Limb (tissue), 2 donors: Measurements from ENCODE around the gene QSOX2.
"Not testable (repeated sequence)": the region's sequence is repeated elsewhere in the genome, so short reads cannot be mapped to it uniquely, and the experiment has no call there.

Source experiments
- DNase-seq, 2 donors: peaks; one replicate each; pipeline ENCODE4 v3.0.0-alpha.2; 2016; ENCODE audit errors: extremely low spot score in 2 of 2

QSOX2 gene

GRCh38 chr9:136237486-136238341 is 7.9 kb downstream of the QSOX2 start:
- no peak for DNase-seq

- DNase-seq = not testable (repeated sequence)
Observed at GRCh38 chr9:136236471-136237410, 8.9 kb downstream of the QSOX2 start.

DNA sequence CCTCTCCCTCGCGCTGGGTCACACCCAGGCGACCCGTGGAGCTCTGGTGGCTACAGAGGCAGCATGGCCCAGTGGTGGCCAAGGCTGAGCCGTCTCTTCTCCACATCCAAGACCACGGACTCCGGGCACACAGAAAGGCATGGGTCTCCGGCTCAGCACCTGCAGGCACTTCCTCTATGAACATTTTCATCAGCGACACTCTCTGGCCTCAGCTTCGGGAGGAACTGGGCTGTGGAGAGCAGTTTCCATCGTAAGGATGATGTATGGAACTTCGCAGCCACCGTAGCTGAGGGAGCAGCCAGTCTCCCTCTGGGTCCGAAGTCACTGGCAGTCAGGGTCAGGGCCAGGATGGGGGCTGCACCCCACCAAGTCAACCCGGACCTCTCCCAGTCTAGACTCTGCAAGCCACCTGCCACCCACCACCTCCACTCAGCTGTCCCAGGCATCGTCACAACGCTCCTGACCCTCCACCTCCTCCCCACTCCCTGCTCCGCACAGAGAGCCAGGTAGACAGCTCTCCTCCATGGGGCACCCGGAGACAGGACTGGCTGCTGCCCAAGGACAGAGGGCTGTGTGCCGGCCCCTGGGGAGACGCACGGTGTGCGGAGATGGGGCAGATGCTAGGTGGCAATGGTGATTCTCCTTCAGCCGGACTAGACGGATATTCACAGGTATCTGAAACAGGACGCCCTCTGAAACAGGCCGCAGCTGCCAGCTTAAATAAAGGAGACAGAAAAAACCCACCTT is 9.7 kb downstream of the QSOX2 start:
- DNase-seq = no peak

DNA sequence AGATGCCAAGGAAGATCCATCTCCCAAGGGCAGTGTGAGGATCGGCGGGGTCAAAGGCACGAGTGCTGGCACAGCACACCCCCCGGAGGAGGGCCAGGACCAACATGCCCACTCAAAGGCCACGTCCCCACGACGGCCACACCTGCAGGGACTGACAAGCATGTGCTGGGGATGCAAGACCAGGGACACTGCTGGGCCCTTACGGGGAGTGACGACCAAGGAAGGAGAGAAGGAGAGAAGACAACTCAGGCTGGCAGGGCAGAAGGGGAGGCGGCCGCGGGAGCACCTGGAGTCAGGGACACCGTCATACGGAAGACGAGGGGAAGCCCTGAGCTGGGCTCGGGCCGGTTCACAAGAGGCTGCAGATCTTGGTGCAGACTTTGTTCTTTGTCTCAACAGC is 10.4 kb downstream of the QSOX2 start:
- no peak for DNase-seq

DNA sequence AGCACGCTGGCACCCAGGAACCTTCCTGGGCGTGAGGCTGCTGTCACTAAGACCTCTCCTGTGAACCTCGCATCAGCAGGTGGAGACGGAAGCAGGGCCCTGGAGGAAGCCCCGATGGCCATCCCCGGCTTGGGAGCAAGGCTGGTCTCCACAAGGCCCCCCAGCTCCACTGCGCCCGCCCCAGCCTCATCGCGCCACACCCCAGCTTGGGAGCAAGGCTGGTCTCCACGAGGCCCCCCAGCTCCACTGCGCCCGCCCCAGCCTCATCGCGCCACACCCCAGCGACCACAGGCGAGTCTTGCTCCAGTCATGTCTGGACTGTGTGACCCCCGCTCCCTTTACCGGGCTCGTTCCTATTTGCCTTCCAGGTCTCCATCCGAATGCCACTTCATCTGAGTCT is 11.0 kb downstream of the QSOX2 start:
- DNase-seq = no peak

- no peak for DNase-seq
Observed at GRCh38 chr9:136233868-136234267, 11.7 kb downstream of the QSOX2 start.

DNA sequence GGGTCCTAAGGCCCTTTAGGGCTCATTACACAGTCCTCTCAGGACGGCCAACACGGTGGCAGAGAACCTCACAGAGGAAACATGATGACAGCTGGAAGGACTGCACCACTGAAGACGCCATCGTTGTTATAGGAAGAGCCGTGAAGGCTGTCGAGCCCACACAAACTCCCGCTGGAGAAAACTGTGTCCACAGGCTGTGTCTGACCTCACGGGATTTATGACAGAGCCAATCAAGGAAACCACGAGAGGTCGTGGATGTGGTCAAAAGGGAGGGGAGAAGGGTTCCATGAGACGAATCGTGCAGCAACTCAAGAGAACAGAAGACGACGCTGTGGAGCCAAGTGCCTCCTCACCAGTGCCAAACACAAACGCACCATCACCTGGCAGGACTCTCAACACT is 12.2 kb downstream of the QSOX2 start:
- no peak for DNase-seq

DNA sequence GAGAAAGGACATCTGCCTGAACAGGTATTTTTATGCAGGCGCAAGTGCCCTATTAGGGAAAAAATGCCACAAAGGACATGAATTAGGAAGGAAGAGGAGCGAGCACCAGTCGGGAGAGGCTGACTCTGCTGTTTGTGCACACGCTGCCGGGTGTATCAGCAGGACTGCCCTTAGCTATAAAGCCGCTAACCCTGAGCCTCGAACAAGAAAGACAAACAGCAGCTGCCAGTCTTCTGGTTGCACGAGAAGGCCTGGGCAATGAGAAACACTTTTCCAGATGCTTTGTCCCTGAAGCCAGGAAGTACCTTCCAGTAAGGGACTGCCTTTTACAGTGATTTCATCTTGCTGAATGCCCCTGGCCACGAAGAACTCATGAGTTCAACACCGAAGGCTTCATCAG is 12.6 kb downstream of the QSOX2 start:
- no peak for DNase-seq

DNA sequence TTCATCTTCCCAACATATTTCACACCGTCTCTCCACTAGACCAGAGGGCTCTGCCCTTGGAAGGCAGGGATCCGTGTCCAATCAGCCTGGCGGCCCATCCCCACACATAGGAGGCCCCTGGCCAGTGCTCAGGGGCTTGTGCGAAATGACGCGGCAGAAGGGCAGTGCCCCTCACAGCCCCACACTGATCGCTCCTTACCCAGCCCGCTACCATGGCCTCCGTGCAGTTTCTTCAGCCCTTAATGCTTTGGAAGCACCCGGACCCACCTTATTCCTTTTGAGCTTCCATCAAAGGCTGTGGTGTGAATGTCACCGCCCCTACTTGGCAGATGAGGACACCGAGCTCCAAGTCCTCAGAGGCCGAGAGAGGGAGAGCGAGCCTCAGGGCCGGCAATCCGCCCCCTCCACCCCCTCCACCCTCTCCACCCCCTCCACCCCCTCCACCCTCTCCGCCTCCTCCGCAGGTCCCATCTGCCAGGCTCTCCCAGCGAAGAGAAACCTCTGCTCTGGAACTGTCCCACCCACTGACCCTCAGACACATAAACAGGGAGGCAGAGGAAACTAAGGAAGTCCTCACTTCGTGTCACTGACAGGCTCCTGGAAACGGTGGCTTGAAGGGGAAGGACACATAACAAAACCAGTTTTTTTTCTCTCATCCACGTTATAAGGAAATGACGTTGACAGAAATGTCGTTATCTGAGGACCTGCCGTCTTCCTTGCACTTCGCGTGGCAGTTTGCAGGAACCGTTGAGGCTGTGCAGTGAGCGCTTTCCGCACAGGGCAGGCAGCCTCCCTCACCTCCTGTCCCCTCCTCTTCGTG is 13.9 kb downstream of the QSOX2 start:
- no peak for DNase-seq

DNA sequence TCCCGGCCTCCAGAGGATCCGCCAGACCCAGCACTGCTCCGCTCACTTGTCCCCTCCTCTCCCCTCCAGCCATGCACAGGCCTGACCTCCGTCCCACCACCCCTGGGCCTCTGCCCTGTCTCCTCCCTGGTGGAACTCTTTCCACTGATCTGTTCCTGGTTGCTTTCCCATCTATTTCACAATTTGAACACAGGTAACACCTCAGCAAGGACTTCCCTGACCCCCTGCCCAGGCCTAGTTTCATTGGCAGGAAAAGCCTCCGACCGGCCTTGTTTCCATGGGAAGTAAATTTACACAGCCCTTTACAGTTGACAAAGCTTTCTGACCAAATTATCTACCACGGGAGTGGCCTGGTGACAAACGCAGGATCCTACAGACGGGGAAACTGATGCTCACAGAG is 14.8 kb downstream of the QSOX2 start:
- DNase-seq = no peak

- DNase-seq = no peak
Observed at GRCh38 chr9:136230365-136230764, 15.2 kb downstream of the QSOX2 start.

DNA sequence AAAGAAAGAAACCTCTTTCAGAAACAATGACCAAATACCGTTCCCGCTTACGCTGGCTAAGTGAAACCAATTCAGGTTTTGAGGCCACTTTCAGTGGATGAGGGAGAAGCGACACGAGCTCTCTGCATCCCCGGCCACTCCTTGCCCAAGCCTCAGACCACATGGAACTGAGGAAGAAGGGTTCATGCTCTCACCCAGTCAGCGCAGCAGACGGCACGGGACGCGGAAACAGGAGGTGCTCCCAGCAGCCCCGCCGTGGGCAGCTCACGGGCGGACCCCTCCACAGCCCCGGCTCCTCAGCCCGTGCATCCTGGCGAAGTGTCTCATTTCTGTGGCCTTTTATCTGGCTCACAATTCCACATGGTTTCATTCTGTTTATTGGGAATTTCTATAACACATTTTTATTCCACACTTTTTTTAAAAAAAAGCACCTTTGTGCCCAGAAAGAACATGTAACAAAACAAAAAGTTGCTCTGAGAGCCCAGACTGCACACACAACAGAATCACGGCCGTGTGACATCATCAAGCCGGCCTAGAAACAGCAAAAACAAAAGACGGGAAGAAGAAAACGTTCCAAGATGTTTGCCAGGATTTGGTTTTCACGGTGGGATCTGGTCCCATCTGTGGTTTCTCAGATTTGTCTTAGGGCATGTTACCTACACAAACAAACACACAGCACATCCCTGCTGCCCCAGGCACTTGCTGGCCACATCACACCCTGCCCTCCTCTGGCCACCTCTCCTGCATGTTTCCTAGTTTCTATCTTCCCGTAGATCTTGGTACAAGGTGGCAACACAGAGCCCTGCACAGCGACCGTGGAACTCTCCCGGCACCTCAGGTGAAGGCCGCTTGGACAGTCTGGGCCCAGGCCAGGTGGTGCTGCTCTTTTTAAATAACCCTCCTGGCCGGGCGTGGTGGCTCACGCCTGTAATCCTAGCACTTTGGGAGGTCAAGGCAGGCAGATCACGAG is 16.2 kb downstream of the QSOX2 start:
- no peak for DNase-seq

DNA sequence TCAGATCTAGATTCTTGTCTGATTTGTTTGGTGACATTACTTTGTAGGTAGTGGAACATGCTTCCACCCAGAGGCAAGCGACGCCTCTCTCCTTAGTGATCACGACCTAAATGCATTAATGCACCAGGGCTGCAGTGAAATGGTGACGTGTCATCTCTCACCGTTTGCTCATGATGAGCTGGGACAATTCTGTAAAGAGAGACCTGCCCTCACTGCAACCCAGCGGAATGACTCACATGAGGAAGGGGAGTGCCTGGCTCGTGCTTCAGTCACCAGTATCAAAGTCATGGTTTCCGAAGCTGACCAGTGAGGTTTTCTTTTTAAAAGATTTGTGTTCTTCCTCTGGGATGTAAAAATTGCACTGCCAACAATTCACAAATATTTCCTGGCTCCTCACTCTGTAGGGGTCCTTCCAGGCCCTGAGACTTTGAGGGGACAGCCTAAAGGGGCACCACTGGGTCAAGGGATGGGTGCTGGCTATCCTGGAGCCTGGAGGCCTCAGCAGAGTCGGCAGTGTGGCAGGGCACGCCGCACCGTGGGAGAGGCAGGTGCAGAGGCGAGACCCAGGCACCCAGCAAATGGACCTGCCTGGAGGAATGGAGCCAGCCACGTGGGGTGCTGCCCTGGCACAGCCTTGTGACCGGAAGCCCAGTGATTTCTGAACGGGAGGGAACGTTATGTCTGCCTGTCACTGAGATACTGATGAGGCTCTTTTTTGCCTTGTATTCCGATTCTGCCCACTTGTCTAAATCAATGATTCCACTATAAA is 17.3 kb downstream of the QSOX2 start:
- DNase-seq = no peak

DNA sequence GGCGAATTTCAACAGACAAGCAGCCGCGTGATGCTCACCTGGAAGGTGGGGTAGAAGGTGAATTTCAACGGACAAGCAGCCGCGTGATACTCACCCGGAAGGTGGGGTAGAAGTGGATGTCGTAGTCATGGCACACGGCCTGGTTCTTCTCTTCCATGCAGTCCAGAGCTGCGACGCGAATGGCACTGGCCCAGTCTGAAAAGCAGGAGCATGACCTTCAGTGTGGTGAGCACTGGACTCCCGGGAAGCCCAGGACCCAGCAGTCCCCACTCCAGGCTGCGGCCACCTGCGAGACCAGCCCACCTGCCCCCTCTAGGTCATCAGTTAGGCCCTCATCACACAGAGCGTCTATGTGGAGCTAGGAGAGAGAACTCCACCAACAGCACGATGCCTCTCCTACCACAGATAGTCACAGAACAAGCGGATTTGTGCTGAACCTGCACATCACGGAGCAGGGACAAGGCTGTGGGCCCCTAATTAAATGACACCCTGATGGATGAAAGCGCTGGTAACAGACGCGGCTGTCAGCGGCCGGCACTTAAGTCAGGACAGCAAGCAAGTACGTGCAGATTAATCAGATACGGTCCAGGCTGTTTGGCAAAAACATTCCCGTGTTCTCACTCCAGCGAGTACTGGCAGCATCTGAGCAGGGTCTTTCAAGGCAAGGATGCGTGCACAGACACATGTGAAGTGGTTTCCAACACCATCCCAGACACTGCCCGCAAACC is 18.8 kb downstream of the QSOX2 start:
- DNase-seq = no peak

- peak; percentile 32 to 76 for DNase-seq
Observed at GRCh38 chr9:136225748-136226679, 19.6 kb downstream of the QSOX2 start.

DNA sequence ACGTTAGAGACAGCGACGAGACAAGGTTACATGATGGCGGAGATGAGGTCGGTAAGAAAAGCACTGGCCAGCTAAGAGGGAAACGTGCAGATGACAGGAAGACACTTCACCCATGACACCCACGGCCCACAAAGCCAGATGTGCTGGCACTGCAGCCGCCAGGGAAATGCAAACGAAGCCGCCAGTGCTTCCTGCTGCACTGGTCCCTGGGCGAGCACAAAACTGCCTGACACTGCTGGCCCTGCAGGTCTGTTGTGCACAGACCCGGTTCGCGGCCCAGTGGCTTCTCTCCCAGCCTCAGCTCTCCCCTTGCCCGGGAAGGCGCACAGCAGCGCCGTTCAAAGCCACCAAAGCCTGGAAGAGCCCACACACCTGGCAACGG is 20.3 kb downstream of the QSOX2 start:
- DNase-seq = no peak
